GM12864 (cell line): Measurements from ENCODE around the gene TPPP.

Source experiments
- DNase-seq: peaks from one replicate; pipeline ENCODE4 v3.0.0-alpha.2; 2011; ENCODE audit warnings: low read depth
- H3K4me3 ChIP-seq: 2 replicates; pipeline ENCODE4 v1.5.1; 2011; ENCODE audit warnings: mild to moderate bottlenecking, low read depth, low read length, control low read depth
- CTCF ChIP-seq: IDR thresholded peaks from 2 replicates; pipeline ENCODE4 v1.5.1; 2011; ENCODE audit warnings: low read depth, mild to moderate bottlenecking, moderate library complexity, low read length, control low read depth, inconsistent platforms; ENCODE audit errors: missing control alignments

TPPP gene

GRCh38 chr5:612498-613424, 80.4 kb downstream of the TPPP start:
- H3K4me3 ChIP-seq, result peak overlapping the region; percentile 76
- TF ChIP-seq CTCF, result no peak
- DNase-seq, result no peak

GRCh38 chr5:611731-612486, 81.2 kb downstream of the TPPP start, which contains the start of gene CEP72:
CEP72 (plus strand) TSS chr5:612340; CDS start chr5:612362, 22 bp downstream.
- TF ChIP-seq CTCF, result no peak
- peak within 1 kb of the TSS; percentile 76 for H3K4me3 ChIP-seq
- peak; percentile 51 for DNase-seq

GRCh38 chr5:610744-611730, 82.1 kb downstream of the TPPP start:
- H3K4me3 ChIP-seq, result peak overlapping the region; percentile 76
- no peak for DNase-seq
- TF ChIP-seq CTCF, result no peak

GRCh38 chr5:610011-610743, 83.0 kb downstream of the TPPP start:
- no peak for DNase-seq
- no peak for TF ChIP-seq CTCF
- no peak overlapping the region for H3K4me3 ChIP-seq
